GM21529 (cell line): ENCODE measurements around the gene MBNL2.

Experiments used
- ATAC-seq: cut with Tn5 transposase; IDR thresholded peaks from one replicate; pipeline ENCODE4 v1.9.1; 2021; ENCODE audit not compliant: unreplicated experiment

MBNL2 gene

GRCh38 chr13:97403893-97404750, 182.0 kb downstream of the MBNL2 start:
- no peak for ATAC-seq

GRCh38 chr13:97407540-97407939, 185.4 kb downstream of the MBNL2 start:
- no peak for ATAC-seq

- no peak for ATAC-seq
These were observed 186.8 kb downstream of the MBNL2 start for GRCh38 chr13:97408938-97409337.

GRCh38 chr13:97411984-97412383, 189.9 kb downstream of the MBNL2 start:
- ATAC-seq = no peak

GRCh38 chr13:97413694-97414093, 191.6 kb downstream of the MBNL2 start:
- no peak for ATAC-seq

- ATAC-seq = no peak
These were observed 192.3 kb downstream of the MBNL2 start for GRCh38 chr13:97414392-97414791.

- ATAC-seq = no peak
These were observed 195.6 kb downstream of the MBNL2 start for GRCh38 chr13:97417698-97418097.

- no peak for ATAC-seq
These were observed 200.3 kb downstream of the MBNL2 start for GRCh38 chr13:97422118-97423054.

GRCh38 chr13:97423300-97424045, 201.3 kb downstream of the MBNL2 start:
- ATAC-seq = no peak

GRCh38 chr13:97425590-97425989, 203.5 kb downstream of the MBNL2 start:
- no peak for ATAC-seq

- no peak for ATAC-seq
These were observed 204.6 kb downstream of the MBNL2 start for GRCh38 chr13:97426695-97427094.

GRCh38 chr13:97429681-97430081, 207.5 kb downstream of the MBNL2 start:
- ATAC-seq = no peak

- ATAC-seq = no peak
These were observed 208.2 kb downstream of the MBNL2 start for GRCh38 chr13:97430296-97430695.

GRCh38 chr13:97431171-97431764, 209.1 kb downstream of the MBNL2 start:
- ATAC-seq = no peak

GRCh38 chr13:97432232-97432916, 210.2 kb downstream of the MBNL2 start:
- no peak for ATAC-seq

GRCh38 chr13:97432917-97433726, 211.0 kb downstream of the MBNL2 start:
- peak; percentile 78 for ATAC-seq

- peak; percentile 42 for ATAC-seq
These were observed 211.7 kb downstream of the MBNL2 start, which contains the start of gene RAP2A for GRCh38 chr13:97433727-97434396. Gene RAP2A, plus strand, starts transcription at chr13:97434169. Its CDS starts 302 bp downstream, at chr13:97434471.

- ATAC-seq = peak; percentile 4
These were observed 212.5 kb downstream of the MBNL2 start for GRCh38 chr13:97434397-97435201.
